HepG2 (cell line): ENCODE results near the gene GBP7.

Source experiments
- CBX5 ChIP-seq: sonication (generic); formaldehyde crosslinking; IDR thresholded peaks from 2 replicates; pipeline ENCODE4 v1.4.0; 2020; ENCODE audit warnings: missing genetic modification reagents, borderline replicate concordance
- CTCF ChIP-seq: sonication (generic); formaldehyde crosslinking; IDR thresholded peaks from 2 replicates; pipeline ENCODE4 v1.5.0; 2020; ENCODE audit warnings: mild to moderate bottlenecking, missing genetic modification reagents, moderate library complexity
- JUND ChIP-seq: sonication (generic); formaldehyde crosslinking; IDR thresholded peaks from 2 replicates; pipeline ENCODE4 v1.8.0; 2022; ENCODE audit warnings: mild to moderate bottlenecking, missing genetic modification reagents
- POLR2AphosphoS5 ChIP-seq: IDR thresholded peaks from 2 replicates; pipeline ENCODE4 v1.6.1; 2012; ENCODE audit warnings: low read depth, low read length
- RAD21 ChIP-seq: fragments of 450-650 bp; formaldehyde crosslinking; IDR thresholded peaks from 2 replicates; pipeline ENCODE4 v1.5.0; 2020; ENCODE audit warnings: mild to moderate bottlenecking
- RELA ChIP-seq: sonication (generic); formaldehyde crosslinking; IDR thresholded peaks from 2 replicates; pipeline ENCODE4 v1.4.0; 2020; ENCODE audit warnings: missing genetic modification reagents
- RORA ChIP-seq: sonication (generic); formaldehyde crosslinking; IDR thresholded peaks from 2 replicates; pipeline ENCODE4 v1.5.0; 2020; ENCODE audit warnings: mild to moderate bottlenecking, missing genetic modification reagents, moderate library complexity
- ZFP1 ChIP-seq: IDR thresholded peaks from 2 replicates; pipeline ENCODE4 v1.6.1; 2016
- ZNF263 ChIP-seq: sonication (generic); formaldehyde crosslinking; IDR thresholded peaks from 2 replicates; pipeline ENCODE4 v1.4.0; 2020; ENCODE audit warnings: missing genetic modification reagents
- ZNF609 ChIP-seq: sonication (generic); formaldehyde crosslinking; IDR thresholded peaks from 2 replicates; pipeline ENCODE4 v1.4.0; 2020; ENCODE audit warnings: mild to moderate bottlenecking, missing genetic modification reagents, borderline replicate concordance

- TF ChIP-seq RAD21: no peak
- TF ChIP-seq CBX5 (CRISPR knock-in tag): no peak
- no peak for TF ChIP-seq RELA
- TF ChIP-seq CTCF: no peak
- no peak for TF ChIP-seq RORA (CRISPR knock-in tag)
- TF ChIP-seq ZNF263: no peak
- no peak for TF ChIP-seq ZFP1 (CRISPR knock-in tag)
- no peak for TF ChIP-seq POLR2AphosphoS5
- TF ChIP-seq JUND (CRISPR knock-in tag): no peak
- no peak for TF ChIP-seq ZNF609 (CRISPR knock-in tag)
These were observed 45.9 kb downstream of the GBP7 start for GRCh38 chr1:89129911-89130310.
